DND-41 (cell line): ENCODE results near the gene WNK3.

Experiments used
- CTCF ChIP-seq: IDR thresholded peaks from 2 replicates; pipeline ENCODE4 v1.5.1; 2012; ENCODE audit warnings: borderline replicate concordance, low read length, moderate library complexity, mild to moderate bottlenecking; ENCODE audit not compliant: poor library complexity, severe bottlenecking; ENCODE audit errors: extremely low read depth
- EZH2 ChIP-seq: IDR thresholded peaks from 3 replicates; pipeline ENCODE4 v1.6.1; 2012; ENCODE audit warnings: borderline replicate concordance, low read depth, mild to moderate bottlenecking, moderate library complexity, low read length, inconsistent platforms; ENCODE audit not compliant: severe bottlenecking

DNA sequence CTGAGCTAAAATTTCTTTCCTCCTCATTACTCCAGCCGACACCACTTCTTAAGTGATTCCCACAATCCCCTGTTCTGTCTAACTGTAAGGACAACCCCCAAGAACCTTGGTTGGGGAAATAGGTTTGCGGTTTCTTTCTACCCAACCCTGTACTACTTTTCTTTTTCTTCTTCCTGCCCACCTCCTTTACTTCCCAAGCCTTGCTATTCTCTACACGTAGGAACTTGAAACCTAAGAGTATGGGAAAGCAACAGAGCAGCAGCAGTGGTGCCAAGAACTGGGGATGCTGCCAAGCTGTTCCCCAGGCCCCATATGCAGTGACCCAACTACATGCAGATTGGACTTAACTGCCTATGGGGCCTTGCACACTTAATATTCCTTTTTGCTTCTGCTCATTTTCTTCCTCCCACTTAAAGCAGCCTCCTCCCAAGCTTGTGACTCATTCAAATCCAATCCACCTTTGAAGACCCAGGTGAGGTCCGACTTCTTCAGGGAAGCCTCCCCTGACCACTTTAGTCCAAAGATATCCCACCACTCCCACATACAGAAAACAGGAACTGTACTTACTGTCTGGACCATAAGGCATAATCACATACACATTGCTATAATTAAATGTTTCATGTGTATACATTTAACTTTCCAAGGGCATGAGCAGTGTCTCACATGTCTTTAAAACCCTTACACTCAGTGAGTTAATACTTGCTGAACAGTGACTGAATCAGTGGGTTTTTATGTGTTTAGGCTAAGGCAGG lies 176.5 kb downstream of the WNK3 start:
- TF ChIP-seq CTCF (no peak), EZH2 (no peak)
